Sigmoid colon (tissue), 7 donors: Measurements from ENCODE around the gene ETV3L. TPM values are rescaled to one million over a fixed set of nuclear protein-coding genes. Genes with fewer than 3 reads are reported as not detected.

ENCODE experiments used
- DNase-seq: peaks from one replicate; pipeline ENCODE4 v3.0.0-alpha.2; 2019
- H3K27ac ChIP-seq, 4 donors: fragments of 200-600 bp; sonication (generic); one replicate each; pipeline ENCODE4 v1.5.1; 2016 to 2019; ENCODE audit warnings: mild to moderate bottlenecking in 1 of 4
- H3K27me3 ChIP-seq, 3 donors: fragments of 200-600 bp; sonication (generic); one replicate each; pipeline ENCODE4 v1.5.1; 2019; ENCODE audit warnings: mild to moderate bottlenecking in 1 of 3
- H3K36me3 ChIP-seq, 4 donors: fragments of 200-600 bp; sonication (generic); one replicate each; pipeline ENCODE4 v1.5.1; 2016 to 2019
- H3K4me1 ChIP-seq, 4 donors: fragments of 200-600 bp; sonication (generic); one replicate each; pipeline ENCODE4 v1.5.1; 2017 to 2019
- H3K4me3 ChIP-seq, 4 donors: fragments of 200-600 bp; sonication (generic); one replicate each; pipeline ENCODE4 v1.5.1; 2017 to 2019; ENCODE audit warnings: mild to moderate bottlenecking in 2 of 4, moderate library complexity in 1 of 4
- H3K9me3 ChIP-seq, 4 donors: fragments of 200-600 bp in 3 of 4; sonication (generic) in 3 of 4; one replicate each; pipeline versions ENCODE4 v1.5.1 to v1.6.1; 2013 to 2019
- CTCF ChIP-seq, 4 experiments: fragments of 450-650 bp in 3 of 4; fragments of 200-600 bp in 1 of 4; IDR thresholded peaks; one replicate each; pipeline ENCODE4 v1.5.1; 2016 to 2019; ENCODE audit warnings: antibody characterized with exemption in 4 of 4, mild to moderate bottlenecking in 3 of 4, moderate library complexity in 2 of 4
- EP300 ChIP-seq, 4 donors: sonication (generic); formaldehyde crosslinking; IDR thresholded peaks; one replicate each; pipeline ENCODE4 v1.6.1; 2017; ENCODE audit warnings: antibody characterized with exemption in 4 of 4
- POLR2A ChIP-seq, 2 donors: fragments of 450-650 bp; IDR thresholded peaks; one replicate each; pipeline ENCODE4 v1.6.1; 2016; ENCODE audit warnings: antibody characterized with exemption in 2 of 2, mild to moderate bottlenecking in 2 of 2, moderate library complexity in 2 of 2
- POLR2AphosphoS5 ChIP-seq, 4 donors: sonication (generic); formaldehyde crosslinking; IDR thresholded peaks; one replicate each; pipeline ENCODE4 v1.6.1; 2017; ENCODE audit warnings: antibody characterized with exemption in 4 of 4
- WGBS, 2 donors: extraction: QIAGEN DNeasy Blood & Tissue Kit; methylation state at CpG; one replicate each; pipeline ENCODE4 v1.1.7; 2013; 5-methylcytosine and 5-hydroxymethylcytosine counted together
- intact Hi-C: fragments of 100-400 bp; cut with DNase I; formaldehyde crosslinking; loops from one replicate; pipeline ENCODE4 v1.15.1; 2023
- polyA plus RNA-seq, 3 donors: library from polyadenylated mRNA; stranded (reverse); fragments of 200-250 nt; gene quantifications; one replicate each; pipeline ENCODE4 v1.2.3, GENCODE V29; 2013
- total RNA-seq, 4 donors: library from RNA; depleted of rRNA; stranded (reverse); fragments of >200 nt; gene quantifications; one replicate each; pipeline ENCODE4 v1.1.0, GENCODE V29; 2016
- donor health status: healthy with polysubstance abuse.
- donor health status: Bipolar disorder and iron deficiency.
- donor health status: healthy.

ETV3L gene
- total and polyA plus RNA-seq, 7 donors, result 0.03 TPM; not detected in 6

GRCh38 chr1:157113631-157114030, 14.0 kb upstream of the ETV3L start:
- H3K27me3 ChIP-seq, result peaks cover 0 to 37% (median 9%) of the 10 kb centered on the region in 3 donors
- no peak overlapping the region for H3K4me3 ChIP-seq
- intact Hi-C loops, result no loop called here
- DNase-seq, result no peak
- TF ChIP-seq POLR2AphosphoS5 (IDR thresholded peaks at IDR 0.05), result no peak
- TF ChIP-seq CTCF (IDR thresholded peaks at IDR 0.05), result no peak
- TF ChIP-seq EP300 (IDR thresholded peaks at IDR 0.05), result no peak
- no peak for TF ChIP-seq POLR2A (IDR thresholded peaks at IDR 0.05)
- no peak overlapping the region for H3K27ac ChIP-seq
- H3K9me3 ChIP-seq, result no peaks in the 10 kb centered on the region
- H3K36me3 ChIP-seq, result no peaks in the 10 kb centered on the region
- no peaks in the 10 kb centered on the region for H3K4me1 ChIP-seq
- 69 to 70% methylated on average over 3 of the region's 3 CpGs for WGBS, 2 donors

- no peaks in the 10 kb centered on the region for H3K36me3 ChIP-seq
- peaks cover 0 to 42% (median 14%) of the 10 kb centered on the region in 3 donors for H3K27me3 ChIP-seq
- H3K9me3 ChIP-seq, result no peaks in the 10 kb centered on the region
- WGBS, 2 donors, result 59 to 67% methylated on average over 7 of the region's 7 CpGs
- intact Hi-C loops, result no loop called here
- DNase-seq, result peak; percentile 56
- no peak for TF ChIP-seq POLR2A (IDR thresholded peaks at IDR 0.05)
- TF ChIP-seq CTCF (IDR thresholded peaks at IDR 0.05), result no peak
- no peak for TF ChIP-seq EP300 (IDR thresholded peaks at IDR 0.05)
- TF ChIP-seq POLR2AphosphoS5 (IDR thresholded peaks at IDR 0.05), result no peak
- no peak overlapping the region for H3K27ac ChIP-seq
- no peaks in the 10 kb centered on the region for H3K4me1 ChIP-seq
- H3K4me3 ChIP-seq, result no peak overlapping the region
Measured at GRCh38 chr1:157113106-157113505, 13.5 kb upstream of the ETV3L start.

GRCh38 chr1:157112186-157112867, 12.7 kb upstream of the ETV3L start:
- H3K36me3 ChIP-seq, result no peaks in the 10 kb centered on the region
- WGBS, 2 donors, result 75 to 79% methylated on average over 8 of the region's 8 CpGs
- H3K9me3 ChIP-seq, result no peaks in the 10 kb centered on the region
- H3K4me1 ChIP-seq, result no peaks in the 10 kb centered on the region
- intact Hi-C loops, result no loop called here
- TF ChIP-seq POLR2A (IDR thresholded peaks at IDR 0.05) (no peak), EP300 (IDR thresholded peaks at IDR 0.05) (no peak), POLR2AphosphoS5 (IDR thresholded peaks at IDR 0.05) (no peak), CTCF (IDR thresholded peaks at IDR 0.05) (no peak)
- DNase-seq, result no peak
- H3K4me3 ChIP-seq, result no peak overlapping the region
- H3K27ac ChIP-seq, result no peak overlapping the region
- H3K27me3 ChIP-seq, result peaks cover 0 to 50% (median 22%) of the 10 kb centered on the region in 3 donors

GRCh38 chr1:157111396-157112165, 12.0 kb upstream of the ETV3L start:
- H3K27ac ChIP-seq, result no peak overlapping the region
- intact Hi-C loops, result no loop called here
- no peaks in the 10 kb centered on the region for H3K4me1 ChIP-seq
- 66 to 74% methylated on average over 19 of the region's 19 CpGs for WGBS, 2 donors
- peaks cover 0 to 53% (median 25%) of the 10 kb centered on the region in 3 donors for H3K27me3 ChIP-seq
- no peak overlapping the region for H3K4me3 ChIP-seq
- no peak for TF ChIP-seq EP300 (IDR thresholded peaks at IDR 0.05)
- no peak for TF ChIP-seq CTCF (IDR thresholded peaks at IDR 0.05)
- no peak for TF ChIP-seq POLR2AphosphoS5 (IDR thresholded peaks at IDR 0.05)
- no peak for TF ChIP-seq POLR2A (IDR thresholded peaks at IDR 0.05)
- no peak for DNase-seq
- H3K36me3 ChIP-seq, result no peaks in the 10 kb centered on the region
- no peaks in the 10 kb centered on the region for H3K9me3 ChIP-seq
